NCI-H1436 (cell line): Measurements from ENCODE around the gene ARHGAP8.
"Not testable (repeated sequence)": the region's sequence is repeated elsewhere in the genome, so short reads cannot be mapped to it uniquely, and the experiment has no call there.

Experiments used
- DNase-seq: peaks from one replicate; lab custom pipeline; 2025; lab: John Stamatoyannopoulos, UW

The ARHGAP8 gene

GRCh38 chr22:44773082-44773481 lies 20.7 kb downstream of the ARHGAP8 start:
- DNase-seq, result no peak

GRCh38 chr22:44775862-44776261 lies 23.5 kb downstream of the ARHGAP8 start:
- no peak for DNase-seq

GRCh38 chr22:44776605-44777363 lies 24.4 kb downstream of the ARHGAP8 start:
- DNase-seq, result no peak

GRCh38 chr22:44777364-44777755 lies 25.0 kb downstream of the ARHGAP8 start:
- DNase-seq, result no peak

GRCh38 chr22:44780876-44781449 lies 28.6 kb downstream of the ARHGAP8 start:
- DNase-seq, result no peak

- no peak for DNase-seq
These were observed 30.1 kb downstream of the ARHGAP8 start for GRCh38 chr22:44782363-44782963.

- no peak for DNase-seq
These were observed 30.7 kb downstream of the ARHGAP8 start for GRCh38 chr22:44783091-44783490.

GRCh38 chr22:44783581-44783980 lies 31.2 kb downstream of the ARHGAP8 start:
- no peak for DNase-seq

- no peak for DNase-seq
These were observed 33.8 kb downstream of the ARHGAP8 start for GRCh38 chr22:44786136-44786535.

GRCh38 chr22:44786610-44787009 lies 34.2 kb downstream of the ARHGAP8 start:
- no peak for DNase-seq

GRCh38 chr22:44787832-44788231 lies 35.5 kb downstream of the ARHGAP8 start:
- DNase-seq, result no peak

- DNase-seq, result no peak
These were observed 40.7 kb downstream of the ARHGAP8 start for GRCh38 chr22:44793106-44793505.

- DNase-seq, result no peak
These were observed 41.3 kb downstream of the ARHGAP8 start for GRCh38 chr22:44793506-44794172.

GRCh38 chr22:44795701-44796630 lies 43.6 kb downstream of the ARHGAP8 start:
- DNase-seq, result no peak

- no peak for DNase-seq
These were observed 44.9 kb downstream of the ARHGAP8 start for GRCh38 chr22:44797181-44797725.

GRCh38 chr22:44799077-44799945 lies 46.9 kb downstream of the ARHGAP8 start:
- DNase-seq, result no peak

GRCh38 chr22:44799946-44800634 lies 47.7 kb downstream of the ARHGAP8 start:
- not testable (repeated sequence) for DNase-seq

GRCh38 chr22:44801476-44801875 lies 49.1 kb downstream of the ARHGAP8 start:
- DNase-seq, result no peak

- DNase-seq, result no peak
These were observed 49.8 kb downstream of the ARHGAP8 start for GRCh38 chr22:44802071-44802700.
